ENCODE data around the gene BMPR1B. TPM values are rescaled to one million over a fixed set of nuclear protein-coding genes. Genes with fewer than 3 reads are reported as not detected.

Gene BMPR1B
- total and polyA plus RNA-seq, 9 donors = 6.6 to 21.1 (median 11.7) TPM

- no peak overlapping the region for H3K27ac ChIP-seq (ENCODE audit: low read length)
- H3K9me3 ChIP-seq (replicated peaks; ENCODE audit: control insufficient read depth, low read depth, low read length) = no peaks in the 10 kb centered on the region
- H3K4me1 ChIP-seq (ENCODE audit: control insufficient read depth, insufficient read depth, low read length) = no peaks in the 10 kb centered on the region
- no peak for DNase-seq
- no CpG with 5 or more reads among the region's 1 CpG for WGBS (ENCODE audit: insufficient coverage)
- H3K27me3 ChIP-seq (ENCODE audit: control insufficient read depth, insufficient read depth, low read length) = no peaks in the 10 kb centered on the region
- no peaks in the 10 kb centered on the region for H3K36me3 ChIP-seq (ENCODE audit: control insufficient read depth, insufficient read depth, low read length)
- no peak overlapping the region for H3K4me3 ChIP-seq (ENCODE audit: low read length)
These were observed 31.1 kb upstream of the BMPR1B start for GRCh38 chr4:94726524-94727123.

- H3K36me3 ChIP-seq (ENCODE audit: control insufficient read depth, insufficient read depth, low read length) = no peaks in the 10 kb centered on the region
- DNase-seq = peak; percentile 19
- no peak overlapping the region for H3K27ac ChIP-seq (ENCODE audit: low read length)
- H3K9me3 ChIP-seq (replicated peaks; ENCODE audit: control insufficient read depth, low read depth, low read length) = no peaks in the 10 kb centered on the region
- no peak overlapping the region for H3K4me3 ChIP-seq (ENCODE audit: low read length)
- no peaks in the 10 kb centered on the region for H3K27me3 ChIP-seq (ENCODE audit: control insufficient read depth, insufficient read depth, low read length)
- H3K4me1 ChIP-seq (ENCODE audit: control insufficient read depth, insufficient read depth, low read length) = no peaks in the 10 kb centered on the region
- 73% methylated on average over 4 of the region's 7 CpGs for WGBS (ENCODE audit: insufficient coverage)
These were observed 29.5 kb upstream of the BMPR1B start for GRCh38 chr4:94728056-94728766.

GRCh38 chr4:94732358-94732698 lies 25.4 kb upstream of the BMPR1B start:
- H3K36me3 ChIP-seq (ENCODE audit: control insufficient read depth, insufficient read depth, low read length) = no peaks in the 10 kb centered on the region
- no peaks in the 10 kb centered on the region for H3K4me1 ChIP-seq (ENCODE audit: control insufficient read depth, insufficient read depth, low read length)
- no peak overlapping the region for H3K27ac ChIP-seq (ENCODE audit: low read length)
- no peak for DNase-seq
- H3K4me3 ChIP-seq (ENCODE audit: low read length) = no peak overlapping the region
- H3K27me3 ChIP-seq (ENCODE audit: control insufficient read depth, insufficient read depth, low read length) = no peaks in the 10 kb centered on the region
- H3K9me3 ChIP-seq (replicated peaks; ENCODE audit: control insufficient read depth, low read depth, low read length) = no peaks in the 10 kb centered on the region

GRCh38 chr4:94739741-94740140 lies 18.0 kb upstream of the BMPR1B start:
- Histone ChIP-seq H3K4me3 (ENCODE audit: low read length) (no peak overlapping the region), H3K27ac (ENCODE audit: low read length) (no peak overlapping the region), H3K9me3 (replicated peaks; ENCODE audit: control insufficient read depth, low read depth, low read length) (no peaks in the 10 kb centered on the region), H3K27me3 (ENCODE audit: control insufficient read depth, insufficient read depth, low read length) (no peaks in the 10 kb centered on the region), H3K36me3 (ENCODE audit: control insufficient read depth, insufficient read depth, low read length) (no peaks in the 10 kb centered on the region), H3K4me1 (ENCODE audit: control insufficient read depth, insufficient read depth, low read length) (no peaks in the 10 kb centered on the region)
- no peak for DNase-seq
- 100% methylated on average over 2 of the region's 6 CpGs for WGBS (ENCODE audit: insufficient coverage)

- no peaks in the 10 kb centered on the region for H3K36me3 ChIP-seq (ENCODE audit: control insufficient read depth, insufficient read depth, low read length)
- H3K27ac ChIP-seq (ENCODE audit: low read length) = no peak overlapping the region
- WGBS (ENCODE audit: insufficient coverage) = no CpG with 5 or more reads among the region's 1 CpG
- no peak for DNase-seq
- H3K4me1 ChIP-seq (ENCODE audit: control insufficient read depth, insufficient read depth, low read length) = no peaks in the 10 kb centered on the region
- no peak overlapping the region for H3K4me3 ChIP-seq (ENCODE audit: low read length)
- no peaks in the 10 kb centered on the region for H3K9me3 ChIP-seq (replicated peaks; ENCODE audit: control insufficient read depth, low read depth, low read length)
- H3K27me3 ChIP-seq (ENCODE audit: control insufficient read depth, insufficient read depth, low read length) = no peaks in the 10 kb centered on the region
These were observed 16.5 kb upstream of the BMPR1B start for GRCh38 chr4:94741304-94741703.

GRCh38 chr4:94743838-94744237 lies 13.9 kb upstream of the BMPR1B start:
- no peak overlapping the region for H3K4me3 ChIP-seq (ENCODE audit: low read length)
- WGBS (ENCODE audit: insufficient coverage) = no CpG with 5 or more reads among the region's 3 CpGs
- H3K4me1 ChIP-seq (ENCODE audit: control insufficient read depth, insufficient read depth, low read length) = no peaks in the 10 kb centered on the region

GRCh38 chr4:94744850-94745249 lies 12.9 kb upstream of the BMPR1B start:
- no peaks in the 10 kb centered on the region for H3K36me3 ChIP-seq (ENCODE audit: control insufficient read depth, insufficient read depth, low read length)
- no peaks in the 10 kb centered on the region for H3K4me1 ChIP-seq (ENCODE audit: control insufficient read depth, insufficient read depth, low read length)
- H3K4me3 ChIP-seq (ENCODE audit: low read length) = no peak overlapping the region
- no peak overlapping the region for H3K27ac ChIP-seq (ENCODE audit: low read length)
- DNase-seq = no peak
- WGBS (ENCODE audit: insufficient coverage) = no CpG with 5 or more reads among the region's 1 CpG
- H3K27me3 ChIP-seq (ENCODE audit: control insufficient read depth, insufficient read depth, low read length) = no peaks in the 10 kb centered on the region
- no peaks in the 10 kb centered on the region for H3K9me3 ChIP-seq (replicated peaks; ENCODE audit: control insufficient read depth, low read depth, low read length)

More at GRCh38 chr4:94743838-94744237, 13.9 kb upstream of the BMPR1B start:
- Histone ChIP-seq H3K27me3 (ENCODE audit: control insufficient read depth, insufficient read depth, low read length) (no peaks in the 10 kb centered on the region), H3K9me3 (replicated peaks; ENCODE audit: control insufficient read depth, low read depth, low read length) (no peaks in the 10 kb centered on the region), H3K27ac (ENCODE audit: low read length) (no peak overlapping the region), H3K36me3 (ENCODE audit: control insufficient read depth, insufficient read depth, low read length) (no peaks in the 10 kb centered on the region)
- no peak for DNase-seq

GRCh38 chr4:94746746-94747145 lies 11.0 kb upstream of the BMPR1B start:
- DNase-seq = no peak
- no peaks in the 10 kb centered on the region for H3K4me1 ChIP-seq (ENCODE audit: control insufficient read depth, insufficient read depth, low read length)
- no peak overlapping the region for H3K4me3 ChIP-seq (ENCODE audit: low read length)
- no CpG with 5 or more reads among the region's 3 CpGs for WGBS (ENCODE audit: insufficient coverage)
- H3K9me3 ChIP-seq (replicated peaks; ENCODE audit: control insufficient read depth, low read depth, low read length) = no peaks in the 10 kb centered on the region
- no peaks in the 10 kb centered on the region for H3K36me3 ChIP-seq (ENCODE audit: control insufficient read depth, insufficient read depth, low read length)
- H3K27ac ChIP-seq (ENCODE audit: low read length) = no peak overlapping the region
- no peaks in the 10 kb centered on the region for H3K27me3 ChIP-seq (ENCODE audit: control insufficient read depth, insufficient read depth, low read length)

- H3K36me3 ChIP-seq (ENCODE audit: control insufficient read depth, insufficient read depth, low read length) = no peaks in the 10 kb centered on the region
- peak overlapping the region; percentile 76 for H3K27ac ChIP-seq (ENCODE audit: low read length)
- peak overlapping the region; percentile 57 for H3K4me3 ChIP-seq (ENCODE audit: low read length)
- H3K27me3 ChIP-seq (ENCODE audit: control insufficient read depth, insufficient read depth, low read length) = peaks cover 11% of the 10 kb centered on the region
- peak; percentile 74 for DNase-seq
- H3K4me1 ChIP-seq (ENCODE audit: control insufficient read depth, insufficient read depth, low read length) = no peaks in the 10 kb centered on the region
- WGBS (ENCODE audit: insufficient coverage) = 1% methylated on average over 68 of the region's 69 CpGs
- H3K9me3 ChIP-seq (replicated peaks; ENCODE audit: control insufficient read depth, low read depth, low read length) = no peaks in the 10 kb centered on the region
These were observed 465 bp downstream of the BMPR1B start for GRCh38 chr4:94758141-94758699.

- peak; percentile 40 for DNase-seq
- WGBS (ENCODE audit: insufficient coverage) = 4% methylated on average over 11 of the region's 19 CpGs
These were observed 1.1 kb downstream of the BMPR1B start for GRCh38 chr4:94758700-94759399.

More at GRCh38 chr4:94758700-94759399, 1.1 kb downstream of the BMPR1B start:
- Histone ChIP-seq H3K27ac (ENCODE audit: low read length) (peak overlapping the region; percentile 76), H3K4me1 (ENCODE audit: control insufficient read depth, insufficient read depth, low read length) (no peaks in the 10 kb centered on the region), H3K36me3 (ENCODE audit: control insufficient read depth, insufficient read depth, low read length) (no peaks in the 10 kb centered on the region), H3K27me3 (ENCODE audit: control insufficient read depth, insufficient read depth, low read length) (peaks cover 11% of the 10 kb centered on the region), H3K9me3 (replicated peaks; ENCODE audit: control insufficient read depth, low read depth, low read length) (no peaks in the 10 kb centered on the region), H3K4me3 (ENCODE audit: low read length) (peak overlapping the region; percentile 57)
